GM19240 (cell line): ENCODE measurements around the gene CNDP1.

Experiments
- DNase-seq: peaks from one replicate; pipeline ENCODE4 v3.0.0; 2011; ENCODE audit warnings: low spot score; ENCODE audit not compliant: insufficient read length

CNDP1 gene

GRCh38 chr18:74623047-74623816 lies 88.9 kb downstream of the CNDP1 start:
- DNase-seq: no peak

- DNase-seq: no peak
Measured at GRCh38 chr18:74624466-74624865, 90.2 kb downstream of the CNDP1 start.

GRCh38 chr18:74625157-74625556 lies 90.9 kb downstream of the CNDP1 start:
- DNase-seq: no peak

GRCh38 chr18:74626049-74626874 lies 92.0 kb downstream of the CNDP1 start:
- DNase-seq: no peak

- DNase-seq: no peak
Measured at GRCh38 chr18:74630804-74631203, 96.5 kb downstream of the CNDP1 start.

GRCh38 chr18:74631212-74631611 lies 96.9 kb downstream of the CNDP1 start:
- no peak for DNase-seq

- DNase-seq: no peak
Measured at GRCh38 chr18:74631623-74632350, 97.5 kb downstream of the CNDP1 start.

GRCh38 chr18:74632351-74632679 lies 98.0 kb downstream of the CNDP1 start:
- DNase-seq: no peak

GRCh38 chr18:74632856-74633255 lies 98.6 kb downstream of the CNDP1 start:
- no peak for DNase-seq

GRCh38 chr18:74633652-74634352 lies 99.5 kb downstream of the CNDP1 start:
- no peak for DNase-seq

GRCh38 chr18:74635224-74635975 lies 101.1 kb downstream of the CNDP1 start:
- DNase-seq: no peak
